Immature natural killer cell (primary cell): ENCODE results near the gene GHRH. TPM values are rescaled to one million over a fixed set of nuclear protein-coding genes. Genes with fewer than 3 reads are reported as not detected.

Experiments used
- DNase-seq, 3 donors: peaks; one replicate each; pipeline ENCODE4 v3.0.0; 2022; ENCODE audit warnings: mixed read lengths in 1 of 3
- H3K27ac Mint-ChIP-seq, 6 donors: one replicate each; pipeline ENCODE4 v1.8.0; 2020; ENCODE audit warnings: mixed read lengths in 6 of 6, mild to moderate bottlenecking in 5 of 6, inconsistent platforms in 4 of 6, moderate library complexity in 3 of 6
- H3K27me3 Mint-ChIP-seq, 3 donors: one replicate each; pipeline ENCODE4 v1.8.0; 2020 to 2021; ENCODE audit warnings: low read depth in 3 of 3, mild to moderate bottlenecking in 3 of 3, mixed read lengths in 3 of 3, moderate library complexity in 3 of 3, inconsistent platforms in 1 of 3
- H3K36me3 Mint-ChIP-seq, 3 donors: one replicate each; pipeline ENCODE4 v1.8.0; 2020; ENCODE audit warnings: mixed read lengths in 3 of 3, inconsistent platforms in 2 of 3, mild to moderate bottlenecking in 2 of 3
- H3K4me1 Mint-ChIP-seq, 2 donors: one replicate each; pipeline ENCODE4 v1.8.0; 2020; ENCODE audit warnings: inconsistent platforms in 2 of 2, mild to moderate bottlenecking in 2 of 2, mixed read lengths in 2 of 2, moderate library complexity in 1 of 2
- H3K4me3 Mint-ChIP-seq, 5 donors: one replicate each; pipeline ENCODE4 v1.8.0; 2020; ENCODE audit warnings: mild to moderate bottlenecking in 5 of 5, mixed read lengths in 5 of 5, inconsistent platforms in 3 of 5, moderate library complexity in 3 of 5
- H3K9me3 Mint-ChIP-seq, 6 donors: one replicate each; pipeline ENCODE4 v1.8.0; 2020; ENCODE audit warnings: mild to moderate bottlenecking in 6 of 6, mixed read lengths in 6 of 6, inconsistent platforms in 4 of 6, moderate library complexity in 3 of 6
- polyA plus RNA-seq, 3 donors: library from polyadenylated mRNA; unstranded; fragments of 300-500 nt; fragmentation: Illumina TruSeq; gene quantifications; one replicate each; pipeline ENCODE4 v1.2.3, GENCODE V29; 2021

Gene GHRH
- polyA plus RNA-seq, 3 donors from 2014 or later = not detected

DNA sequence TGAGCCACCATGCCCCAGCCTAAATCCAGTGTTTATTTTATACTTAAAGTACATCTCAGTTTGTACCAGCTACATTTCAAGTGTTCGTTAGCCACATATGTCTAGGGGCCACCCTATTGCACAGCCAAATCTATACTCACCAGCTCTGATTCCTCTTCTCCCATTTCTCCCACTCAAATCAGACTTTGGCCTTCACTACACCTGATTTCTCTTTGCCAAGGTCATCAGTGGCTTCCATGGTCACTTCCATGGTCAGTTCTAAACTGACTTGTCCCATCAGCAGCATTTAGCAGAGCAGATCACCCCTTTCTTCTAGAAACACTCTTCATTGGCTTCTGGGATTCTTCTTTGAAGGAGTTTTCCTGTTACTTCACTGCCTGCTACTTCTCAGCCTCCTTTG lies 14.1 kb downstream of the GHRH start:
- Mint-ChIP-seq H3K27me3 (peaks cover 0 to 2% (median 2%) of the 10 kb centered on the region in 3 donors), H3K9me3 (no peaks in the 10 kb centered on the region), H3K4me1 (no peaks in the 10 kb centered on the region), H3K36me3 (peaks cover 4 to 9% (median 7%) of the 10 kb centered on the region in 3 donors), H3K4me3 (no peak overlapping the region), H3K27ac (peak overlapping the region in 1 of 6 donors; percentile 39)
- no peak for DNase-seq

GRCh38 chr20:37246736-37247135 lies 14.9 kb downstream of the GHRH start:
- DNase-seq = no peak
- Mint-ChIP-seq H3K27ac (no peak overlapping the region), H3K4me1 (no peaks in the 10 kb centered on the region), H3K9me3 (no peaks in the 10 kb centered on the region), H3K36me3 (peaks cover 4 to 14% (median 7%) of the 10 kb centered on the region in 3 donors), H3K27me3 (peaks cover 0 to 2% (median 2%) of the 10 kb centered on the region in 3 donors), H3K4me3 (no peak overlapping the region)

- H3K4me3 Mint-ChIP-seq = no peak overlapping the region
- peaks cover 4 to 22% (median 12%) of the 10 kb centered on the region in 3 donors for H3K36me3 Mint-ChIP-seq
- peak overlapping the region in 1 of 6 donors; percentile 78 for H3K27ac Mint-ChIP-seq
- DNase-seq = no peak
- peaks cover 0 to 2% (median 2%) of the 10 kb centered on the region in 3 donors for H3K27me3 Mint-ChIP-seq
- no peaks in the 10 kb centered on the region for H3K9me3 Mint-ChIP-seq
- no peaks in the 10 kb centered on the region for H3K4me1 Mint-ChIP-seq
Measured at GRCh38 chr20:37245216-37246150, 16.1 kb downstream of the GHRH start.

- peaks cover 3 to 31% (median 15%) of the 10 kb centered on the region in 3 donors for H3K36me3 Mint-ChIP-seq
- peaks cover 0 to 2% (median 2%) of the 10 kb centered on the region in 3 donors for H3K27me3 Mint-ChIP-seq
Measured at GRCh38 chr20:37244572-37244957, 17.0 kb downstream of the GHRH start.

DNA sequence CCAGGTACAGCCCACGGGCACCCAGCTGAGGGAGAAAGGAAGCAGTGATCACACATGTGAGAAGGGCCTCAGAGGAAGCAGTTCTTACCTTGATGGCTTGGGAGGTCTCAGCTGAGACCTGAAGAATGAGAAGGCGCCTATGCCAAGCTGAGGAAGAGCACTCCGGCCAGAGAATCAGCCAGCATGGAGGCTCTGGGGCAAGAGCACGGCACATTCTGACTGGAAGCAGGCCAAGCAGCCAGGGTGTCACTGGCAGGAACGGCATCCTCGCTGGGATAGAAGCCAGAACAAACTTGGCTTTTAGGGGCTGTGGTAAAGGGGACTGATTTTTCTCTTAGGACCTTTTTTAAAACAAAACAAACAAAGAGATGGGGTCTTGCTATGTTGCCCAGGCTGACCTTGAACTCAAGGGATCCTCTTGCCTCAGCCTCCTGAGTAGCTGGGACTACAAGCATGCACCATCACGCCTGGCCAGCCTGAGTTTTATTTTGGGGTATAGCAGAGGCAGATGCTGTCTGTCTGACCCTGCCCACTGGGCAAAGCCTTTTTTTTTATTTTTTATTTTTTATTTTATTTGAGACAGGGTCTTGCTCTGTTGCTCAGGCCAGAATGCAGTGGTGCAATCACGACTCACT lies 17.6 kb downstream of the GHRH start:
- Mint-ChIP-seq H3K4me3 (no peak overlapping the region), H3K36me3 (peaks cover 3 to 36% (median 17%) of the 10 kb centered on the region in 3 donors), H3K4me1 (no peaks in the 10 kb centered on the region), H3K27me3 (peaks cover 0 to 2% (median 2%) of the 10 kb centered on the region in 3 donors), H3K9me3 (no peaks in the 10 kb centered on the region), H3K27ac (peak overlapping the region in 1 of 6 donors; percentile 63)
- DNase-seq = no peak

More at GRCh38 chr20:37244572-37244957, 17.0 kb downstream of the GHRH start:
- no peak for DNase-seq
- Mint-ChIP-seq H3K27ac (no peak overlapping the region), H3K4me3 (no peak overlapping the region), H3K9me3 (no peaks in the 10 kb centered on the region), H3K4me1 (no peaks in the 10 kb centered on the region)

GRCh38 chr20:37243076-37243936 lies 18.3 kb downstream of the GHRH start:
- H3K4me3 Mint-ChIP-seq = no peak overlapping the region
- H3K9me3 Mint-ChIP-seq = no peaks in the 10 kb centered on the region
- peak overlapping the region in 2 of 6 donors; percentile 20 to 63 for H3K27ac Mint-ChIP-seq
- no peak for DNase-seq
- H3K27me3 Mint-ChIP-seq = peaks cover 0 to 2% (median 2%) of the 10 kb centered on the region in 3 donors
- peaks cover 4 to 44% (median 24%) of the 10 kb centered on the region in 3 donors for H3K36me3 Mint-ChIP-seq
- no peaks in the 10 kb centered on the region for H3K4me1 Mint-ChIP-seq

DNA sequence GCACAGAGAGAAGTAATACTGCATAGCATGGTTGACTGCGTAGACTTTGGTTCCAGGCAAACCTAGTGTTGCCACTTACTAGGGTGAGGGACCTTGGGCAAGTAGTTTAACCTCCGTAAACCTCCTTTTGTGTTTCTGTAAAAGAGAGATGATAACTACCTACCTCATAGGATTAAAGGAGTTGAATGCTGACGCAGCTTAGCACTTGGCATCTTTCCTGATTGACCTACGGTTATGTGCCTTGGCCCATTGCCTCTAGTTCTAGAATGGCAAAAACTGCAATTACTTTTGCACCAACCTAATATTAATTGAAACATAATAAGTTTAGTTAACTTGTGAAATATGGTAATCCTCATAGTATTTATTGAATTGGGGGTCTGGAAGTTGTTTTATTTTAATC lies 19.1 kb downstream of the GHRH start:
- Mint-ChIP-seq H3K9me3 (no peaks in the 10 kb centered on the region), H3K4me3 (no peak overlapping the region), H3K36me3 (peaks cover 7 to 47% (median 26%) of the 10 kb centered on the region in 3 donors), H3K27ac (no peak overlapping the region), H3K4me1 (no peaks in the 10 kb centered on the region), H3K27me3 (peaks cover 0 to 2% (median 2%) of the 10 kb centered on the region in 3 donors)
- no peak for DNase-seq

- no peak for DNase-seq
- H3K27me3 Mint-ChIP-seq = peaks cover 0 to 2% (median 2%) of the 10 kb centered on the region in 3 donors
- no peaks in the 10 kb centered on the region for H3K9me3 Mint-ChIP-seq
- H3K36me3 Mint-ChIP-seq = peaks cover 11 to 64% (median 30%) of the 10 kb centered on the region in 3 donors
- H3K4me3 Mint-ChIP-seq = no peak overlapping the region
- H3K4me1 Mint-ChIP-seq = no peaks in the 10 kb centered on the region
- H3K27ac Mint-ChIP-seq = peak overlapping the region in 2 of 6 donors; percentile 17 to 26
Measured at GRCh38 chr20:37240337-37241067, 21.1 kb downstream of the GHRH start.

DNA sequence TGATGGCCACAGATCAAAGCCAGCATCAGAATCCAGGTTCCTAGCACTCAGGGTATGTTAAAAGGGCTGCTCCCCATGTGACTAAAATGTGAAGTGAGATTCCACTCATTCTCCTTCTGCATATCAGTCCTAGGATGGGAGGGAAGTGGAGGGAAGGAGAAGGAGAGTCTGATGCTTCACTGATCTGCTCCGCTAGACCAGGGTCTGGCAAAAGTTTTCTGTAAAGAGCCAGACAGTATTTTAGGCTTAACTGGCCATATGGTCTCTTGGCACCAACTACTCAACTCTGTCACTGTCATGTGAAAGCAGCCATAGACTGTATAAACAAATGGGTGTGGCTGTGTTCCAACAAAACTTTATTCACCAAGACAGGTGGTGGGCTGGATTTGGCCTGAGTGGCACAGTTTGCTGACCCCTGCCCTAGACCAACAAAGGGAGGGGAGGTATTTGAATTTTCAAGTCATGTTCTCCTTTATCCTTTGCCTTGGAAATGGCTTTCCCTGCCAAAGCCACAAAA lies 22.6 kb downstream of the GHRH start:
- Mint-ChIP-seq H3K27me3 (peaks cover 0 to 2% (median 0%) of the 10 kb centered on the region in 3 donors), H3K36me3 (peaks cover 11 to 70% (median 35%) of the 10 kb centered on the region in 3 donors), H3K4me3 (no peak overlapping the region), H3K9me3 (no peaks in the 10 kb centered on the region), H3K4me1 (no peaks in the 10 kb centered on the region), H3K27ac (no peak overlapping the region)
- no peak for DNase-seq

DNA sequence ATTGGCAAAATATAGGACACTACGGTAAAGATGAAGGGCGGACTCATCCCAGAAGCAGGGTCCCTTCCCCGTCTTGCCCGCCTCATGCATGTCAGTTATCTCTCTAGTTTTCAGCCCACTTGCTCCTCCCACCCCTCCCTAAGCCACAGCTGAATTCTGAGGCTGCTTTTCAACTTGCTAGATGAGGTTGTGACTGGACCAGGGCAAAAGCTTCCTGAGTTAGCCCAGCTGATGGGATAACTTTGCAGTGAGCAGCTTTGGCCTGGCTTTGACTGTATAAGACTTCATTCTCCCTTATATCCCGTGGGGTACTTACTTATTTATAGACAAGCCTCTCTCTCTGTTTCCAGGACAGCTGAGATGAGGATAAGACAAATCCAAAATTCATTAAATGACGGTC lies 23.2 kb downstream of the GHRH start:
- DNase-seq = no peak
- H3K4me3 Mint-ChIP-seq = no peak overlapping the region
- peaks cover 11 to 75% (median 36%) of the 10 kb centered on the region in 3 donors for H3K36me3 Mint-ChIP-seq
- H3K27me3 Mint-ChIP-seq = no peaks in the 10 kb centered on the region
- H3K4me1 Mint-ChIP-seq = no peaks in the 10 kb centered on the region
- peak overlapping the region in 1 of 6 donors; percentile 59 for H3K27ac Mint-ChIP-seq
- no peaks in the 10 kb centered on the region for H3K9me3 Mint-ChIP-seq

GRCh38 chr20:37237656-37238055 lies 24.0 kb downstream of the GHRH start:
- H3K36me3 Mint-ChIP-seq = peaks cover 11 to 75% (median 35%) of the 10 kb centered on the region in 3 donors
- no peak overlapping the region for H3K4me3 Mint-ChIP-seq
- no peak overlapping the region for H3K27ac Mint-ChIP-seq
- no peak for DNase-seq
- no peaks in the 10 kb centered on the region for H3K4me1 Mint-ChIP-seq
- H3K27me3 Mint-ChIP-seq = peaks cover 0 to 3% (median 0%) of the 10 kb centered on the region in 3 donors
- H3K9me3 Mint-ChIP-seq = no peaks in the 10 kb centered on the region

DNA sequence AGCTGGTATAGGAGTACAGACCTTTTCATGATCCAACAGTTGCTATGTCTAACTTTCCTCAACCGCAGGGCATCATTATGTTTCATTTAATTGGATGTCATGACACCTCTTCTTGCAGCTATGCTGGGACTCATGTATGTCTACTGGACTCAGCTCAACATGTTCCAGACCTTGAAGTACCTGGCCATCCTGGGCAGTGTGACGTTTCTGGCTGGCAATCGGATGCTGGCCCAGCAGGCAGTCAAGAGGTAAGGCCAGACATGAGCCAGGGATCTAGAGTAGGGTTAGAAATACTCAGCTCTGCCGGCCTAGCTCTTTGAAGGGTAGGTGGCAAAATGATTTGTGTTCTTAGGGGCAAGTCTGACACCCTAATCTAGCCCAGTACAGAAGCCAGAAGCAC lies 25.2 kb downstream of the GHRH start:
- H3K36me3 Mint-ChIP-seq = peaks cover 11 to 73% (median 40%) of the 10 kb centered on the region in 3 donors
- no peaks in the 10 kb centered on the region for H3K9me3 Mint-ChIP-seq
- DNase-seq = no peak
- no peak overlapping the region for H3K4me3 Mint-ChIP-seq
- no peak overlapping the region for H3K27ac Mint-ChIP-seq
- no peaks in the 10 kb centered on the region for H3K4me1 Mint-ChIP-seq
- H3K27me3 Mint-ChIP-seq = peaks cover 0 to 6% (median 0%) of the 10 kb centered on the region in 3 donors
